ENCODE measurements around the gene NUCKS1.

NUCKS1 gene

GRCh38 chr1:205668951-205669340 lies 81.0 kb downstream of the NUCKS1 start:
- no peak for DNase-seq (ENCODE audit: low spot score)

GRCh38 chr1:205667909-205668643 lies 81.9 kb downstream of the NUCKS1 start:
- no peak for DNase-seq (ENCODE audit: low spot score)

- DNase-seq (ENCODE audit: low spot score), result no peak
Measured at GRCh38 chr1:205666372-205667166, 83.4 kb downstream of the NUCKS1 start.

- DNase-seq (ENCODE audit: low spot score), result no peak
Measured at GRCh38 chr1:205665201-205666045, 84.6 kb downstream of the NUCKS1 start.

- no peak for DNase-seq (ENCODE audit: low spot score)
Measured at GRCh38 chr1:205664399-205665017, 85.5 kb downstream of the NUCKS1 start.

- DNase-seq (ENCODE audit: low spot score), result no peak
Measured at GRCh38 chr1:205663286-205663936, 86.6 kb downstream of the NUCKS1 start.

Data from left forelimb (tissue), 1 donor.